Keratinocyte (primary cell): ENCODE data around the gene PDE6A. TPM values are rescaled to one million over a fixed set of nuclear protein-coding genes. Genes with fewer than 3 reads are reported as not detected.

Experiments
- DNase-seq: peaks from one replicate; pipeline ENCODE4 v3.0.0-alpha.2; 2011; ENCODE audit warnings: low read depth, missing footprints, low spot score
- FAIRE-seq: peaks from 2 replicates; lab custom pipeline; 2011; peaks lifted over from hg19 to GRCh38; lab: Jason Lieb, UNC
- H2AFZ ChIP-seq: 2 replicates; pipeline ENCODE4 v1.6.0; 2012; ENCODE audit warnings: low read length, control low read depth, inconsistent platforms; ENCODE audit not compliant: control insufficient read depth
- H3K27ac ChIP-seq: 2 replicates; pipeline ENCODE4 v1.5.1; 2011; ENCODE audit warnings: low read length; ENCODE audit not compliant: control insufficient read depth, insufficient read depth
- H3K27me3 ChIP-seq: 3 replicates; pipeline ENCODE4 v1.6.0; 2011; ENCODE audit warnings: low read length; ENCODE audit not compliant: control insufficient read depth, insufficient read depth; ENCODE audit errors: extremely low read depth
- H3K36me3 ChIP-seq, 2 experiments: 2 replicates in 1 of 2; 3 replicates in 1 of 2; pipeline ENCODE4 v1.5.1; 2011; ENCODE audit warnings: low read length in 2 of 2, mild to moderate bottlenecking in 1 of 2; ENCODE audit not compliant: control insufficient read depth in 2 of 2, insufficient read depth in 2 of 2; ENCODE audit errors: extremely low read depth in 1 of 2
- H3K4me1 ChIP-seq: 3 replicates; pipeline ENCODE4 v1.5.1; 2011; ENCODE audit warnings: low read length; ENCODE audit not compliant: control insufficient read depth, insufficient read depth; ENCODE audit errors: extremely low read depth
- H3K4me2 ChIP-seq: 3 replicates; pipeline ENCODE4 v1.6.0; 2011; ENCODE audit warnings: low read depth, low read length; ENCODE audit not compliant: control insufficient read depth, insufficient read depth; ENCODE audit errors: extremely low read depth
- H3K4me3 ChIP-seq, 3 experiments: fragments of 200-600 bp in 1 of 3; sonication (generic) in 1 of 3; 2 replicates in 2 of 3; 3 replicates in 1 of 3; pipeline ENCODE4 v1.5.1; 2011 to 2016; ENCODE audit warnings: low read length in 3 of 3, mild to moderate bottlenecking in 3 of 3, control low read depth in 2 of 3, inconsistent platforms in 1 of 3, low read depth in 1 of 3, mixed read lengths in 1 of 3, mixed run types in 1 of 3, moderate library complexity in 1 of 3; ENCODE audit not compliant: control insufficient read depth in 2 of 3, insufficient read depth in 2 of 3; ENCODE audit errors: extremely low read depth in 1 of 3
- H3K79me2 ChIP-seq: 2 replicates; pipeline ENCODE4 v1.6.0; 2012; ENCODE audit warnings: low read length; ENCODE audit not compliant: control insufficient read depth, insufficient read depth
- H3K9ac ChIP-seq: 3 replicates; pipeline ENCODE4 v1.6.0; 2011; ENCODE audit warnings: low read length; ENCODE audit not compliant: control insufficient read depth, insufficient read depth; ENCODE audit errors: extremely low read depth
- H3K9me1 ChIP-seq: 3 replicates; pipeline ENCODE4 v1.6.0; 2011; ENCODE audit warnings: low read length; ENCODE audit not compliant: control insufficient read depth, insufficient read depth; ENCODE audit errors: extremely low read depth
- H3K9me3 ChIP-seq: 2 replicates; pipeline ENCODE4 v1.5.1; 2012; ENCODE audit warnings: low read depth, low read length; ENCODE audit not compliant: control insufficient read depth
- H4K20me1 ChIP-seq: 3 replicates; pipeline ENCODE4 v1.6.0; 2011; ENCODE audit warnings: low read length; ENCODE audit not compliant: control insufficient read depth, insufficient read depth; ENCODE audit errors: extremely low read depth
- CTCF ChIP-seq, 3 experiments: IDR thresholded peaks in 1 of 3; conservative IDR thresholded peaks in 1 of 3; optimal IDR thresholded peaks in 1 of 3; 2 replicates in 2 of 3; 3 replicates in 1 of 3; pipeline versions ENCODE3 to v1.5.1; 2011; ENCODE audit warnings: low read length in 3 of 3, mild to moderate bottlenecking in 3 of 3, moderate library complexity in 2 of 3, control low read depth in 1 of 3, inconsistent platforms in 1 of 3; ENCODE audit not compliant: insufficient read depth in 2 of 3; ENCODE audit errors: extremely low read depth in 1 of 3
- EZH2 ChIP-seq: IDR thresholded peaks from one replicate; pipeline ENCODE4 v1.6.1; 2012; ENCODE audit warnings: inconsistent platforms, mild to moderate bottlenecking, low read length, moderate library complexity
- dilution Hi-C: fragments of 300-500 bp; cut with MboI; formaldehyde crosslinking; loops from one replicate; pipeline ENCODE4 v1.7.0; 2020; ENCODE audit warnings: low sequenced_read_pairs; ENCODE audit not compliant: extremely low pct_ligation_motif_present
- polyA plus RNA-seq, 5 experiments: library from polyadenylated mRNA; depleted of rRNA in 3 of 5; stranded (reverse) in 3 of 5; stranded (forward) in 1 of 5; unstranded in 1 of 5; fragments of >200 nt; gene quantifications; 1 replicate in 1 of 5; 2 replicates in 3 of 5; 3 replicates in 1 of 5; pipeline versions ENCODE4 v1.2.1 to v1.2.3, GENCODE V29; 2011 to 2012; ENCODE audit warnings: missing spikeins in 2 of 5, low read depth in 1 of 5, low replicate concordance in 1 of 5

PDE6A gene
- polyA plus RNA-seq, 1 donor (not counting 4 experiments of a cell fraction or from before 2014, with no cell fraction given): 0.03 TPM

- Histone ChIP-seq H4K20me1 (no peaks in the 10 kb centered on the region), H3K79me2 (no peaks in the 10 kb centered on the region), H3K9me3 (no peaks in the 10 kb centered on the region), H3K27ac (no peak overlapping the region), H3K4me2 (no peak overlapping the region), H3K9me1 (no peaks in the 10 kb centered on the region), H3K9ac (no peak overlapping the region), H3K4me1 (peaks cover 3% of the 10 kb centered on the region), H3K36me3 (peaks cover 7% of the 10 kb centered on the region in 2 experiments), H3K27me3 (no peaks in the 10 kb centered on the region), H2AFZ (no peak overlapping the region), H3K4me3 (no peak overlapping the region)
- dilution Hi-C loops: no loop called here
- peak; percentile 44 for FAIRE-seq
- peak; percentile 50 for DNase-seq
- peak; percentile 78 to 91 (median 87) for TF ChIP-seq CTCF (optimal IDR thresholded peaks at IDR 0.05 in 1 of 3, IDR thresholded peaks at IDR 0.05 in 1 of 3, conservative IDR thresholded peaks at IDR 0.05 in 1 of 3; ENCODE audit: extremely low read depth in 1 of 3, insufficient read depth in 2 of 3, low read length in 3 of 3)
- no peak for TF ChIP-seq EZH2
Measured at GRCh38 chr5:149990518-149991376, 46.2 kb upstream of the PDE6A start.

GRCh38 chr5:149988126-149988525, 43.5 kb upstream of the PDE6A start:
- Histone ChIP-seq H3K4me1 (no peaks in the 10 kb centered on the region), H3K27me3 (no peaks in the 10 kb centered on the region), H3K27ac (no peak overlapping the region), H3K4me2 (no peak overlapping the region), H4K20me1 (no peaks in the 10 kb centered on the region), H3K36me3 (no peaks in the 10 kb centered on the region), H3K4me3 (no peak overlapping the region), H3K9me1 (no peaks in the 10 kb centered on the region), H2AFZ (no peak overlapping the region), H3K9ac (no peak overlapping the region), H3K9me3 (no peaks in the 10 kb centered on the region), H3K79me2 (no peaks in the 10 kb centered on the region)
- dilution Hi-C loops: no loop called here
- no peak for TF ChIP-seq CTCF (optimal IDR thresholded peaks at IDR 0.05 in 1 of 3, IDR thresholded peaks at IDR 0.05 in 1 of 3, conservative IDR thresholded peaks at IDR 0.05 in 1 of 3; ENCODE audit: extremely low read depth in 1 of 3, insufficient read depth in 2 of 3, low read length in 3 of 3)
- TF ChIP-seq EZH2: no peak
- FAIRE-seq (no peak), DNase-seq (no peak)
